ENCODE data around the gene DBP. TPM values are rescaled to one million over a fixed set of nuclear protein-coding genes. Genes with fewer than 3 reads are reported as not detected.
A peak's percentile ranks its signal among the peaks of the same experiment; 100 is the strongest.

DBP gene
- total RNA-seq, 1 experiment from 2014 or later, result 12.6 TPM

DNA sequence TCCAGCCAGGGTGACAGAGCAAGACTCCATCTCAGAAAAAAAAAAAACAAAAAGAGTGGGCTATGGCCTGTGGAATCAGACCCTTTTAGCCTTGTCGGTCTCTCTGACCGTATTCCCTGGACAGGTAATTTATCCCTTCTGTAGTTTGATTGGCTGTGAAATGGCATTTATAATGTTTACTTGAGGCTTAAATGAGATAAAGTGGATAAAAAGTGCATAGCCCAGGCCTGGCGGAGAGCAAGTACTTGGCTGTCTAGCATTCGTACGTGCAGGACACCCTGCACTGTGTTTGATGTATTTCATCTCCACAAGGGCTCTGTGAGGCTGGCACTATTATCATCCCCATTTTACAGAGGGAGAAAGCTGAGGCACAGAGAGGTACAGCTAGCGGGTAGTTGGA lies 28.6 kb upstream of the DBP start:
- H3K27ac Mint-ChIP-seq, result peak overlapping the region in 1 of 3 experiments; percentile 29; a peak in 1 of 7 replicates
- H3K36me3 Mint-ChIP-seq (ENCODE audit: insufficient read depth in 1 of 3, low read depth in 3 of 3), result peaks cover 0 to 12% (median 10%) of the 10 kb centered on the region in 3 experiments; a peak in 6 of 7 replicates

More for the DNA sequence above, 28.6 kb upstream of the DBP start:
- no peak overlapping the region for H3K14ac ChIP-seq (ENCODE audit: insufficient read depth, low read length)
- H4K20me1 ChIP-seq (ENCODE audit: control insufficient read depth, insufficient read depth, insufficient read length), result peaks cover 2% of the 10 kb centered on the region
- peaks cover 7% of the 10 kb centered on the region for H3K27me3 Mint-ChIP-seq (ENCODE audit: low read depth)
- no peak overlapping the region; a peak in 1 of 5 replicates for H3K4me3 Mint-ChIP-seq
- WGBS (ENCODE audit: extremely low coverage, insufficient read length, low lambda C conversion rate), result no CpG with 5 or more reads among the region's 6 CpGs
- no peak overlapping the region for H2BK15ac ChIP-seq (ENCODE audit: low read depth, low read length)
- no peak overlapping the region for H3T11ph ChIP-seq (ENCODE audit: low read length)
- no peak overlapping the region for H4K91ac ChIP-seq (ENCODE audit: insufficient read length, low read depth, low read length)
- H3K18ac ChIP-seq (ENCODE audit: insufficient read length, low read depth, low read length), result no peak overlapping the region
- no peaks in the 10 kb centered on the region for H3K79me2 ChIP-seq (ENCODE audit: insufficient read depth, low read length)
- H2AK5ac ChIP-seq (ENCODE audit: insufficient read length, low read length), result no peak overlapping the region
- H2BK20ac ChIP-seq (ENCODE audit: low read depth, low read length, poor library complexity, severe bottlenecking), result no peak overlapping the region
- TF ChIP-seq CTCF (conservative IDR thresholded peaks at IDR 0.05), result no peak
- no peaks in the 10 kb centered on the region for H3K23me2 ChIP-seq (ENCODE audit: insufficient read length, low read depth, low read length, poor library complexity, severe bottlenecking)
- peaks cover 11 to 16% of the 10 kb centered on the region in 2 experiments for H3K9me3 Mint-ChIP-seq
- H3K9me3 ChIP-seq (ENCODE audit: control insufficient read depth, low read depth, low read length), result no peaks in the 10 kb centered on the region
- H4K5ac ChIP-seq (ENCODE audit: insufficient read length, low read depth, low read length), result no peak overlapping the region
- H2BK12ac ChIP-seq (ENCODE audit: insufficient read length, low read depth, low read length), result no peak overlapping the region
- no peak overlapping the region for H4K8ac ChIP-seq (replicated peaks; ENCODE audit: insufficient read length, low read depth, low read length)
- no peak for DNase-seq
- no peak overlapping the region for H2AFZ ChIP-seq (ENCODE audit: low read length)
- H3K4me1 ChIP-seq (ENCODE audit: insufficient read depth, low read length), result no peaks in the 10 kb centered on the region
- H2BK120ac ChIP-seq (ENCODE audit: low read depth, low read length, poor library complexity, severe bottlenecking), result no peak overlapping the region
- no peak overlapping the region for H3K27ac ChIP-seq (ENCODE audit: insufficient read length, low read depth, low read length)
- no peak overlapping the region for H3K23ac ChIP-seq (ENCODE audit: insufficient read length, low read depth, low read length)
- H3K79me1 ChIP-seq (ENCODE audit: insufficient read depth, low read depth, low read length, poor library complexity, severe bottlenecking), result no peaks in the 10 kb centered on the region
- H3K9ac ChIP-seq (ENCODE audit: extremely low read depth, insufficient read length, low read length), result no peak overlapping the region
- H3K27me3 ChIP-seq (ENCODE audit: insufficient read depth, low read length), result no peaks in the 10 kb centered on the region
- no peak overlapping the region for H3K4ac ChIP-seq (ENCODE audit: low read depth, low read length)
- 0 out of 4 replicates have a peak, but pooled peaks cover 0 to 6% of the 10 kb centered on the region in 2 experiments for H3K4me1 Mint-ChIP-seq
- no peak overlapping the region for H2BK5ac ChIP-seq (ENCODE audit: insufficient read length, low read length)
- no peak overlapping the region for H3K4me2 ChIP-seq (ENCODE audit: insufficient read depth, insufficient read length, low read length)
- H3K56ac ChIP-seq (ENCODE audit: insufficient read length, low read depth, low read length), result no peak overlapping the region
